KMS-11 (cell line): ENCODE results near the gene PTCD2.
A peak's percentile ranks its signal among the peaks of the same experiment; 100 is the strongest.
"Not testable (repeated sequence)": the region's sequence is repeated elsewhere in the genome, so short reads cannot be mapped to it uniquely, and the experiment has no call there.

ENCODE experiments used
- H2AFZ ChIP-seq: fragments of 200-600 bp; sonication (generic); 2 replicates; pipeline ENCODE4 v1.6.1; 2016; ENCODE audit warnings: antibody characterized with exemption, mixed run types, low read depth
- H3K27ac ChIP-seq: fragments of 200-600 bp; sonication (generic); 2 replicates; pipeline ENCODE4 v1.6.1; 2016; ENCODE audit warnings: mild to moderate bottlenecking, mixed run types
- H3K27me3 ChIP-seq: fragments of 200-600 bp; sonication (generic); 2 replicates; pipeline ENCODE4 v1.6.1; 2017; ENCODE audit warnings: mild to moderate bottlenecking, low read depth, mixed run types, moderate library complexity; ENCODE audit not compliant: insufficient read depth
- H3K36me3 ChIP-seq: fragments of 200-600 bp; sonication (generic); 2 replicates; pipeline ENCODE4 v1.6.1; 2017; ENCODE audit warnings: mild to moderate bottlenecking, mixed run types; ENCODE audit not compliant: insufficient read depth
- H3K4me1 ChIP-seq: fragments of 200-600 bp; sonication (generic); 2 replicates; pipeline ENCODE4 v1.6.1; 2016; ENCODE audit warnings: mild to moderate bottlenecking, low read depth, mixed run types; ENCODE audit not compliant: poor library complexity, severe bottlenecking
- H3K4me2 ChIP-seq: fragments of 200-600 bp; sonication (generic); 2 replicates; pipeline ENCODE4 v1.7.0; 2016; ENCODE audit warnings: mild to moderate bottlenecking, mixed run types
- H3K4me3 ChIP-seq: fragments of 200-600 bp; sonication (generic); IDR thresholded peaks from 2 replicates; pipeline ENCODE4 v1.6.1; 2017; ENCODE audit warnings: low read depth, low read length, mixed read lengths; ENCODE audit not compliant: insufficient read depth
- H3K79me2 ChIP-seq: fragments of 200-600 bp; sonication (generic); 2 replicates; pipeline ENCODE4 v1.6.1; 2016; ENCODE audit warnings: low read depth, mixed run types; ENCODE audit not compliant: insufficient read depth
- H3K9ac ChIP-seq: fragments of 200-600 bp; sonication (generic); 2 replicates; pipeline ENCODE4 v1.6.1; 2016; ENCODE audit warnings: mild to moderate bottlenecking, mixed run types
- H4K20me1 ChIP-seq: fragments of 200-600 bp; sonication (generic); 2 replicates; pipeline ENCODE4 v1.6.1; 2016; ENCODE audit warnings: mild to moderate bottlenecking, mixed run types; ENCODE audit not compliant: insufficient read depth
- CTCF ChIP-seq: fragments of 200-600 bp; sonication (generic); conservative IDR thresholded peaks from 2 replicates; pipeline ENCODE4 v1.6.1; 2017; ENCODE audit warnings: low read depth, mild to moderate bottlenecking, antibody characterized with exemption, low read length, moderate library complexity, mixed read lengths

Gene PTCD2

GRCh38 chr5:72308853-72309191, 11.4 kb upstream of the PTCD2 start:
- Histone ChIP-seq H3K79me2 (peaks cover 38% of the 10 kb centered on the region), H3K36me3 (no peaks in the 10 kb centered on the region; the same call in 1 of the 2 replicates), H3K27me3 (no peaks in the 10 kb centered on the region), H3K27ac (peak overlapping the region; percentile 95), H3K4me1 (peaks cover 57% of the 10 kb centered on the region), H3K4me2 (peak overlapping the region; percentile 99), H4K20me1 (no peaks in the 10 kb centered on the region), H3K4me3 (peak overlapping the region; percentile 12), H2AFZ (peak overlapping the region; percentile 75), H3K9ac (peak overlapping the region; percentile 93)
- TF ChIP-seq CTCF, result no peak; the same call in 1 of the 2 replicates

GRCh38 chr5:72313141-72313540, 7.0 kb upstream of the PTCD2 start:
- no peak overlapping the region for H3K27ac ChIP-seq
- no peak overlapping the region for H2AFZ ChIP-seq
- no peak overlapping the region for H3K9ac ChIP-seq
- peaks cover 4% of the 10 kb centered on the region; the same call in 1 of the 2 replicates for H3K36me3 ChIP-seq
- H3K27me3 ChIP-seq, result no peaks in the 10 kb centered on the region
- H3K4me1 ChIP-seq, result peaks cover 31% of the 10 kb centered on the region
- no peak overlapping the region for H3K4me3 ChIP-seq
- H3K79me2 ChIP-seq, result peaks cover 30% of the 10 kb centered on the region; the same call in 1 of the 2 replicates
- TF ChIP-seq CTCF, result no peak
- H3K4me2 ChIP-seq, result no peak overlapping the region
- no peaks in the 10 kb centered on the region for H4K20me1 ChIP-seq

- peaks cover 45% of the 10 kb centered on the region for H3K79me2 ChIP-seq
- H3K4me2 ChIP-seq, result no peak overlapping the region
- no peak overlapping the region for H3K9ac ChIP-seq
- H3K27me3 ChIP-seq, result no peaks in the 10 kb centered on the region
- H3K36me3 ChIP-seq, result peaks cover 4% of the 10 kb centered on the region; the same call in 1 of the 2 replicates
- H3K4me3 ChIP-seq, result no peak overlapping the region
- H3K27ac ChIP-seq, result no peak overlapping the region
- TF ChIP-seq CTCF, result no peak; the same call in 1 of the 2 replicates
- peaks cover 25% of the 10 kb centered on the region for H3K4me1 ChIP-seq
- H4K20me1 ChIP-seq, result no peaks in the 10 kb centered on the region
- no peak overlapping the region for H2AFZ ChIP-seq
Measured at GRCh38 chr5:72314571-72315172, 5.5 kb upstream of the PTCD2 start.

DNA sequence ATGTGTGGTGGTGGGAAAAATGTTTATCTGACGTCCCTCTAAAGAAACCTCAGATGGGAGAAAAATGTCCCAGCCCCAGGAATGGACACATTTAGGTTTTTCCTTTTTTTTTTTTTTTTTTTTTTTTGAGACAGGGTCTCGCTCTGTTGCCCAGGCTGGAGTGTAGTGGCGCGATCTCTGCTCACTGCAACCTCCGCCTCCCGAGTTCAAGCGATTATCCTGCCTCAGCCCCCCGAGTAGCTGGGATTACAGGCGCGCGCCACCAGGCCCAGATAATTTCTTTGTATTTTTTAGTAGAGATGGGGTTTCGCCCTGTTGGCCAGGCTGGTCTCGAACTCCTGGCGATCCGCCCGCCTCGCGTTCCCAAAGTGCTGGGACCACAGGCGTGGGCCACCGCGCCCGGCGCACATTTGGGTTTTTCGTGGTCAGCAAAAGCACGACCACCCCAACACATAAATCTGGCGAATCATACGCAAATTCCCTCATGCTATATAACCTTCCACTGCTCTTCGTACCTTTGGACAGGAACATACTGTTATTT, 668 bp upstream of the PTCD2 start:
- H3K36me3 ChIP-seq, H3K4me3 ChIP-seq, H3K27me3 ChIP-seq, H4K20me1 ChIP-seq: not testable (repeated sequence)
- H3K27ac ChIP-seq, result peak overlapping the region; percentile 65
- H3K4me2 ChIP-seq, result peak overlapping the region; percentile 58
- peaks cover 48% of the 10 kb centered on the region for H3K79me2 ChIP-seq
- H2AFZ ChIP-seq, result peak overlapping the region; percentile 95
- peaks cover 24% of the 10 kb centered on the region for H3K4me1 ChIP-seq
- peak overlapping the region; percentile 81 for H3K9ac ChIP-seq

GRCh38 chr5:72324189-72324825, 4.1 kb downstream of the PTCD2 start:
- no peak overlapping the region for H3K27ac ChIP-seq
- H4K20me1 ChIP-seq, result no peaks in the 10 kb centered on the region
- H2AFZ ChIP-seq, result no peak overlapping the region
- peaks cover 11% of the 10 kb centered on the region for H3K79me2 ChIP-seq
- H3K36me3 ChIP-seq, result peaks cover 7% of the 10 kb centered on the region; the same call in 1 of the 2 replicates
- H3K4me2 ChIP-seq, result no peak overlapping the region
- H3K4me3 ChIP-seq, result no peak overlapping the region
- H3K4me1 ChIP-seq, result peaks cover 7% of the 10 kb centered on the region
- no peaks in the 10 kb centered on the region for H3K27me3 ChIP-seq
- H3K9ac ChIP-seq, result no peak overlapping the region
- no peak for TF ChIP-seq CTCF
